Measurements from ENCODE around the gene UCK2.
A peak's percentile ranks its signal among the peaks of the same experiment; 100 is the strongest.

UCK2 gene

DNA sequence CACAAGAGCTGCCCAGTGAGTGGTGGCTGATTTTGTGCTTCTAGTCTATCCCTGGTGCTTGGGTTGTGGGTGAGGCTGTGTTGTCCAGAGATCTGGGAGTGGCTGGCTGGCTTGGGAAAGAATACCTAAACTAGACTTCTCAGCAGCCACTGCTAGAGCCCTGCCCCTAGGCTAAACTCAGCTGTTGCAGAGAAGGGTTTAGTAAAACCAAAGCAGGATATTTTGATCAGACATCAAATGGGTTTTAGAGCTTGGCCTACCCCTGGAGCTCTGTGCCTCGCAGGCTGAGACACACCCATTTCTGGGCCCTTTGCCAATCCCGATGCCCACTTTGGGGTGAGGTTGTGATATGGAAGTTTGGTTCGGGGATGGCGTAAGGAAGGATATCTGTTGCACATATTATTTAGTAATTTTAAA lies 88.5 kb downstream of the UCK2 start:
- TF ChIP-seq, protein P1, sequence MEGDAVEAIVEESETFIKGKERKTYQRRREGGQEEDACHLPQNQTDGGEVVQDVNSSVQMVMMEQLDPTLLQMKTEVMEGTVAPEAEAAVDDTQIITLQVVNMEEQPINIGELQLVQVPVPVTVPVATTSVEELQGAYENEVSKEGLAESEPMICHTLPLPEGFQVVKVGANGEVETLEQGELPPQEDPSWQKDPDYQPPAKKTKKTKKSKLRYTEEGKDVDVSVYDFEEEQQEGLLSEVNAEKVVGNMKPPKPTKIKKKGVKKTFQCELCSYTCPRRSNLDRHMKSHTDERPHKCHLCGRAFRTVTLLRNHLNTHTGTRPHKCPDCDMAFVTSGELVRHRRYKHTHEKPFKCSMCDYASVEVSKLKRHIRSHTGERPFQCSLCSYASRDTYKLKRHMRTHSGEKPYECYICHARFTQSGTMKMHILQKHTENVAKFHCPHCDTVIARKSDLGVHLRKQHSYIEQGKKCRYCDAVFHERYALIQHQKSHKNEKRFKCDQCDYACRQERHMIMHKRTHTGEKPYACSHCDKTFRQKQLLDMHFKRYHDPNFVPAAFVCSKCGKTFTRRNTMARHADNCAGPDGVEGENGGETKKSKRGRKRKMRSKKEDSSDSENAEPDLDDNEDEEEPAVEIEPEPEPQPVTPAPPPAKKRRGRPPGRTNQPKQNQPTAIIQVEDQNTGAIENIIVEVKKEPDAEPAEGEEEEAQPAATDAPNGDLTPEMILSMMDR (IDR thresholded peaks at IDR 0.05; ENCODE audit: low read depth, low read length), result no peak
- no peak overlapping the region for H3K4me3 ChIP-seq (ENCODE audit: low read depth, low read length)
- in situ Hi-C loops (cut with HindIII; ENCODE audit: low sequenced_read_pairs), result no loop called here
- no peak for DNase-seq (ENCODE audit: low read depth, low spot score)

DNA sequence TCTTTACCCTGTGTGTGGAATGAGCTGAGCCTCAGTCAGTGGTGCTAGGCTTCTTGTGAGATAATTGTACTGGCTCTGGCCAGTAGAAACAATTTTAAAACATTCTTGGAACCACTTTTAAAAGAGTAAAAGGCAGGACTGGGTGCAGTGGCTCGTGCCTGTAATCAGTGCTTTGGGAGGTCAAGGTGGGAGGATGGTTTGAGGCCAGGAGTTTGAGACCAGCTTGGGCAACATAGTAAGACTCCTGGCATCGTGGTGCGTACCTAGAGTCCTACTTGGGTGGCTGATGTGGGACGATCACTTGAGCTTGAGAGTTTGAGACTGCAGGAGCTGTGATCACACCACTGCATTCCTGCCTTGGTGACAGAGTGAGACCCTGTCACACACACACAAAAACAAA lies 89.8 kb downstream of the UCK2 start:
- in situ Hi-C loops (cut with HindIII; ENCODE audit: low sequenced_read_pairs), result no loop called here
- DNase-seq (ENCODE audit: low read depth, low spot score), result no peak
- no peak overlapping the region for H3K4me3 ChIP-seq (ENCODE audit: low read depth, low read length)
- TF ChIP-seq, protein P1 (IDR thresholded peaks at IDR 0.05; ENCODE audit: low read depth, low read length), result no peak

DNA sequence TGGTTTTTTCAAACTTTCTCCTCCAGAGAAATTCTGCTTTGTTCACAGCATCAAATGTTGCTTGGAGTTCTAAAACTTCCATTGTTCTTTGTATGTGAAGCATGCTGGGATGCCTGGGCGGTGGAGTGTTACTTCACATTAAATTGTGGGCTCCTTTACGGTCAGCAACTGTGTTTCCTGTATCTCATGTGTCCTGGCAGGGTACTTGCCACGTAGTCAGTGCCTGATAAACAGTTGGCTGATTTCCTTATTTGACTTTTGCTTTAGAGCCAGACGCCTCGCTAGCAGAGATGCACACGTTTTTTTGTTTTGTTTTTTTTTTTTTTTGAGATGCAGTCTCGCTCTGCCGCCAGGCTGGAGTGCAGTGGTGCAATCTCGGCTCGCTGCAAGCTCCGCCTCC lies 96.7 kb downstream of the UCK2 start:
- DNase-seq (ENCODE audit: low read depth, low spot score), result no peak
- in situ Hi-C loops (cut with HindIII; ENCODE audit: low sequenced_read_pairs), result no loop called here
- no peak overlapping the region for H3K4me3 ChIP-seq (ENCODE audit: low read depth, low read length)
- TF ChIP-seq, protein P1 (IDR thresholded peaks at IDR 0.05; ENCODE audit: low read depth, low read length), result no peak

DNA sequence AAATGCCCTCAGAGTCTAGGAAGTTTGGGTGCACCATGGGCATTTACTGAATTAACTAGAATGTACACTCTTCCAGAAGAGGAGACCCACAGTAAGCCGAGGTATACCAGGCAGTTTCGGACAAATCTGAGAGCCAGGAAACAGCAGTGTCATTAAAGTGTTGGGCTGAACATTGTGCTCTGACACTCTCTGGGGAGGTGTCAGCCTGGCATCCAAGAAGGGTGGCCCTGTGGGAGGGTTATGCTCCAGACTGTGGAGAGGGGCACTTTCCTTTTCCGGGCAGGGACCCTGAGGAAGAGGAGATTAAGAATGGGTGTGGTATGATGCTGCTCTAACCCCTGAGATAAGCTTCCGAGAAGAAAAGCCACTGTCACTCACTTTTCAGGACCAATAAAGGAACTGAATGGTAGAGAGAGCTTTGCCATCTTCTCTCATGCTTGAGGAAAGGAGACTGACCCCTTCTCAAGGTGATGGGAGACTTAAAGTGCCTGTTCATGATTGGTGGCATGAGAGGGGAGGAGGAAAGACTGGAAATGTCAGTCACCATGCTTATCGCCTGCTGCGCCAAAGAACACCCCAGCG lies 98.2 kb downstream of the UCK2 start:
- in situ Hi-C loops (cut with HindIII; ENCODE audit: low sequenced_read_pairs), result no loop called here
- DNase-seq (ENCODE audit: low read depth, low spot score), result no peak
- TF ChIP-seq, protein P1 (IDR thresholded peaks at IDR 0.05; ENCODE audit: low read depth, low read length), result no peak
- no peak overlapping the region for H3K4me3 ChIP-seq (ENCODE audit: low read depth, low read length)

DNA sequence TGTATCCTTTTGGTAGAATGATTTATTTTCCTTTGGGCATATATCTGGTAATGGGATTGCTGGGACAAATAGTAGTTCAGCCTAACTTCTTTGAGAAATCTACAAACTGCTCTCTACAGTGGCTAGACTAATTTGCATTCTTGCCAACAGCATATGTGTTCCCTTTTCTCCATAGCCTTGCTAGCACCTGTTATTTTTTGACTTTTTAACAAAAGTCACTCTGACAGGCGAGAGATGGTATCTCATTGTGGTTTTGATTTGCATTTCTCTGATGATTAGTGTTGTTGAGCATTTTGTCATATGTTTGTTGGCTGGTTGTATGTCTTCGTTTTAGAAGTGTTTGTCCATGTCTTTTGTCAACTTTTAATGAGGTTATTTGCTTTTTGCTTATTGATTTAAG lies 99.8 kb downstream of the UCK2 start:
- H3K4me3 ChIP-seq (ENCODE audit: low read depth, low read length), result no peak overlapping the region
- in situ Hi-C loops (cut with HindIII; ENCODE audit: low sequenced_read_pairs), result no loop called here
- TF ChIP-seq, protein P1 (IDR thresholded peaks at IDR 0.05; ENCODE audit: low read depth, low read length), result no peak
- DNase-seq (ENCODE audit: low read depth, low spot score), result no peak

DNA sequence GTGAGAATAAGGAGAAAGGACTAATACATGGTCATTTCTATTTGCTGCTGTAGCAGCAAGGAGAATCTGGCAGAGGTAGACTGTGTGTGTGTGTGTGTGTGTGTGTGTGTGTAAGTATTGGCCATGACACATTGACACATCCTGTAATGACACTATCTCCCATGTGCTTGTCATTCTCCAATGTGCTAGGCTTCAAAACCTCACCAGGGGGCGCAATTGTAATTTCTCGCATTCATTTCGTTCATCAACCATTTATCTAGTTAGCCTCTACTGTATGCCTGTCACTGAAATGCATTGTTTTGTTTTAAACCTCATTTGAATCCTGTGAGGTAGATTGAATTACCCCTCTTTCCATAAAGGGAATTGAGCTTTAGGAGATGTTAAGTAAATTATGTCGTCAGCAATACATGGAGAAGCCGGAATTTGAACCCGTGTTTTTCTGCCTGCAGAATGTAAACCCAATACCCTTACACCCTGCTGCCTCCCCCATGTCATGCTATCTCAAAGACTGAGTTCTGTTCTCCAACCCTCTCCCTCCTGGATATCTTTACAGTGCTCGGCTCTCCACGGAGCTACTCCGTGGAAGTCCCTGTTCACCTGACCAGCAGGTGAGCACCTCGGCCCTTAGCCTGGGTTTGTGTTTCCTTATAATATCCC lies 100.8 kb downstream of the UCK2 start:
- DNase-seq (ENCODE audit: low read depth, low spot score), result peak; percentile 42
- TF ChIP-seq, protein P1 (IDR thresholded peaks at IDR 0.05; ENCODE audit: low read depth, low read length), result peak; percentile 72
- in situ Hi-C loops (cut with HindIII; ENCODE audit: low sequenced_read_pairs), result no loop called here
- H3K4me3 ChIP-seq (ENCODE audit: low read depth, low read length), result no peak overlapping the region

Data from astrocyte of the spinal cord (primary cell).